Mesodermal cell (in vitro differentiated cells): ENCODE data around the gene ANKRD66.
"Not testable (repeated sequence)": the region's sequence is repeated elsewhere in the genome, so short reads cannot be mapped to it uniquely, and the experiment has no call there.

Experiments used
- H3K27ac ChIP-seq: 2 replicates; pipeline ENCODE4 v1.7.0; 2013; ENCODE audit warnings: mild to moderate bottlenecking, low read depth, low read length, moderate library complexity; ENCODE audit not compliant: severe bottlenecking
- H3K36me3 ChIP-seq: 2 replicates; pipeline ENCODE4 v1.7.1; 2013; ENCODE audit warnings: mild to moderate bottlenecking, low read length, moderate library complexity; ENCODE audit not compliant: control insufficient read depth, insufficient read depth
- H3K4me1 ChIP-seq: one replicate; pipeline ENCODE4 v1.7.1; 2013; ENCODE audit warnings: mild to moderate bottlenecking, low read length; ENCODE audit not compliant: insufficient read depth, control insufficient read depth, poor library complexity, severe bottlenecking
- H3K4me3 ChIP-seq: 2 replicates; pipeline ENCODE4 v1.7.0; 2013; ENCODE audit warnings: low read length, control low read depth, mild to moderate bottlenecking; ENCODE audit not compliant: insufficient read depth, poor library complexity, severe bottlenecking; ENCODE audit errors: extremely low read depth
- H3K9me3 ChIP-seq: 2 replicates; pipeline ENCODE4 v1.7.1; 2013; ENCODE audit warnings: mild to moderate bottlenecking, low read length, moderate library complexity; ENCODE audit not compliant: control insufficient read depth
- WGBS, 2 experiments: methylation state at CpG; one replicate each; pipeline ENCODE4 v1.1.5; 2013; ENCODE audit warnings: missing lambda C conversion rate in 2 of 2; ENCODE audit not compliant: insufficient coverage in 2 of 2; 5-methylcytosine and 5-hydroxymethylcytosine counted together

Gene ANKRD66

DNA sequence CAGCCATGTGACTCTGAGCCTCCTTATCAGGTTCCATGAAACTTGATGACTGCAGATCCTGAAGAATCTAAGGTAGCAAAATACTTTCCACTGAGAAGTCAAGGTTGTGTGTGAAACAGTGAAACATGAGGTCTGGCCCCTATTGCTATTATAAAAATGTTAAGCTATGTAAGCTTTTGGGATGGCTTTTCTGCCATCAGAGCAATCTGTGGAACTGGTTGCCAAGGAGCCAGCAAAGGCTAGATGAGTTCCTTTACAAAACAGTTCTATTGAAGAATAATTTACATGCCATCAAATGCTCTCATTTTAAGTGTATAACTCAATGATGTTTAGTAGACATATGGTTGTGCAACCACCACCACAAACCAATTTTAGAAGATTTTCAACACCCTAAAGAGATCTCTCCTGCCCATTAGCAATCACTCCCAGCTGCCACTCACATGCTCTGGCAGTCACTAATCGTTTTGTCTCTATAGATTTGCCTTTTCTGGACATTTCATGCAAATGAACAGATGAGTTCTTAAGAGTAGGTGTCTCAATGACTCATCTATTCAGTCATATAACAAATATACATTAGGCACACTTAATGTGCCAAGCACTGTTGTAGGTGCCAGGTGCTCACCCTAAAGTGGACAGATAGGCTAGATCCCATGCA, 26.6 kb downstream of the ANKRD66 start:
- 80% methylated on average over 1 of the region's 1 CpG; no CpG with 5 or more reads in 1 of the 2 experiments for WGBS, 2 experiments
- H3K27ac ChIP-seq: no peak overlapping the region
- no peaks in the 10 kb centered on the region for H3K36me3 ChIP-seq
- H3K4me1 ChIP-seq: no peaks in the 10 kb centered on the region
- no peaks in the 10 kb centered on the region for H3K9me3 ChIP-seq
- no peak overlapping the region for H3K4me3 ChIP-seq

DNA sequence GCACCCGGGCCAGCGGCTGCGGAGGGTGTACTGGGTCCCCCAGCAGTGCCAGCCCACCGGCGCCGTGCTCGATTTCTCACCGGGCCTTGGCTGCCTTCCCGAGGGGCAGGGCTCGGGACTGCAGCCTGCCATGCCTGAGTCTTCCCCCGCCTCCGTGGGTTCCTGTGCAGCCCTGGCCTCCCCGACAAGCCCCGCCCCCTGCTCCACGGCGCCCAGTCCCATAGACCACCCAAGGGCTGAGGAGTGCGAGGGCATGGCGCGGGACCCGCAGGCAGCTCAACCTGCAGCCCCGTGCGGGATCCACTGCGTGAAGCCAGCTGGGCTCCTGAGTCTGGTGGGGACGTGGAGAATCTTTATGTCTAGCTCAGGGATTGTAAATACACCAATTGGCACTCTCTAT, 28.0 kb downstream of the ANKRD66 start:
- H3K4me3 ChIP-seq, H3K36me3 ChIP-seq, H3K9me3 ChIP-seq, H3K27ac ChIP-seq, H3K4me1 ChIP-seq: not testable (repeated sequence)
- WGBS, 2 experiments: 96 to 100% methylated on average over 12 to 15 of the region's 24 CpGs

DNA sequence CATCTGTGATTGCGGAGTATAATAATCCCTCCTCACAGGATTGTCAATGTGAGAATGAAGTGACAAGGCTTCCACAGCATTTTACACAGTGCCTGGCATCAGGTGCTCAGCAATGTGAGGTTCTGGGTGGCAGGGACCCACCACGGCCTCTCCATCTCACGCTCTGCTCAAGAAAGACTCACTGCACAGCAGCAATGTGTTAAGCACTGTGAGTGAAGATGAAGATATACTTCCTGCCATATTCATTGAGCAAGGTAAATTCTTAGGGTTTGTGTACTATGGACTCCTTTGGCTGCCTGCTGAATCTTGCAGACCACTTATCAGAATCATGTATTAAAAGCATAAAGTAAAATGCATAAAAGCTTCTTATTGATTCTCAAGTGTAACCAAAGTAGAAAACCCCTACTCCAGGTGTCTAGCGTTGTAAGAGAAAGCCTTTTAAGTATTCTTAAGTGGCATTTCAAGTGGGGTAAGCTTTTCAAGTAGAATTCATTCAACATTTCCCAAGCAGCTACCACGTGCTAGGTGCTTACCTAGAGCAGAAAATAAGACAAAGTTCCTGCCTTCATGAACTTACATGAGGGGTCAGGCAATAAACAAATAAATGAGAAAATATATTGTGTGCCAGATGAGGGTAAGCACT, 29.5 kb downstream of the ANKRD66 start:
- Histone ChIP-seq H3K4me1 (no peaks in the 10 kb centered on the region), H3K27ac (no peak overlapping the region)
- 95 to 100% methylated on average over 2 to 4 of the region's 5 CpGs for WGBS, 2 experiments

DNA sequence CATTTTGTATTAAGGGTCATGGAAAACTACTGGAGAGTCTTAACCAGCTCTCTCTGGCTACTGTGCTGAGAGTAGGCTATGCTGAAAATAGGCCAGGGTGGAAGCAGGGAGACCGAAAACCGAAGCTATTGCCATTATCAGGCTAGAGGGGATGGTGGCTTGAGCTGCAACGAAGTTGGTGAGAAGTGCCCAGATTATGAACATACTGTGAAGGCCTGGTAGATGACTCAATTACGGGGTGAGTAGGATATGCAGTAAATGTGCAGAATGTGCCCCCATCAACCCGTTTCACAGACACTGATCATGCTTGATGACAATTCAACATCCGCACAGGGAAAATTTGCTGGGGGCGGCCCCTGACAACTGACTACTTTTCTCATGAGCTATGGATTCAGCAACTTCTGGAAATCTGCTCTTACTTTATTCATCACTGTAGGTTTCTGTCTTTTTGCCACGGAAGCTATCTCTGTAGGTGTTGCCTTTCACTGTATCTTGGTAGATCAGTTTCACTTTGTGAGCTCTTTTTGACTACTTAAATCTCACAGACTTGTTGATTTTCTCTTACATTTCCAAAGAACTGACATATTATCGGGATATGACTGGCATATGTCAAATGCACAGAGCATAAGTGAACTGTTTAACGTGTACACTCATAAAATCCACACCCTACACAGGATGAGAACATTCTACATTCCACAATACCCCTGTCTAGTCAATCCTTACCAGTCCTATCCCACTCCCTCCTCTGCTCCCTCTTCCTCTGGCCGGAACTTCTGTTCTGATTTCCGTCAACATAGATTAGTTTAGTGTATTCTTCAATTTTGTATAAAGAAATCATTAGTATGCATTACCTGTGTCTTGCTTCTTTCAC, 31.0 kb downstream of the ANKRD66 start:
- WGBS, 2 experiments: 94 to 97% methylated on average over 8 to 9 of the region's 12 CpGs
- Histone ChIP-seq H3K36me3 (no peaks in the 10 kb centered on the region), H3K4me1 (no peaks in the 10 kb centered on the region), H3K4me3 (no peak overlapping the region), H3K27ac (no peak overlapping the region), H3K9me3 (no peaks in the 10 kb centered on the region)

More for the DNA sequence above, 29.5 kb downstream of the ANKRD66 start:
- no peak overlapping the region for H3K4me3 ChIP-seq
- no peaks in the 10 kb centered on the region for H3K36me3 ChIP-seq
- H3K9me3 ChIP-seq: no peaks in the 10 kb centered on the region

DNA sequence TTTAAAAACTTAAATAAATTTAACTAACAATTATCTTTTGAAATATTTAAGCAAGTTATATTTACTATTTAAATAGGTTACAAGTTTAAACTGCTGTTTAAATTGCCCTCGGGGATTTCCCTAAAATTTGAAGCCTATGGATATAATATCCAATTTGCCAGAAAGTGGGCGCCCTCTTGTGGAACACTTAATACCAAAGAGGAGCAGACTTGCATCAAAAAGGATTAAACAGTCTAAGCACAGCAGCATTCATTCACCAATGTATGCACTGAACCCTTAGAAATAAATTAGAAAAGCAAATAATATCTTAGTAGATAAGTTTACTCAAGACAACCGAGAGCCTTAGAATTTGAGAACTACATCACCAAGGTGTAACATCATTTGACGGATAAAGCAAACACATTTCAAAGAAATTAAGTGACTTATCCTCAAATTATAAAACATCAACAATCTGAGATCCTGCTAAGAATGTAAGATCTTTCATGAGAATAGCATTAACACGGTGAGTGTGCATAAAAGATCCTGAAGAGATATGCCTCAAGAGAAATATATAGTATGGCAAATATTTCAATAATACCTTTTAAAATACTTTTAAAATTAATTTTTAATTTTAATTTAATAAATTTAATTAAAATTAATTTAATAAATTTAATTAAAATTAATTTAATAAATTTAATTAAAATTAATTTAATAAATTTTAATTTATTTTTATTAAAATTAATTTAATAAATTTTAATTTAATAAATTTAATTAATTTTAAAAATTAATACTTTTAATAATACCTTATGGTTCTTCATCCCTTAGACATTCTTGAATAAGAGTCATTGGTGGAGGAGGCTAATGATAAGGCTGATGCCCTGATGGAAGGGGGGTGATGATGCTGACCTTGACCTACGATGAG, 35.0 kb downstream of the ANKRD66 start:
- H3K4me3 ChIP-seq: no peak overlapping the region
- no peak overlapping the region for H3K27ac ChIP-seq
- H3K4me1 ChIP-seq: no peaks in the 10 kb centered on the region
- H3K36me3 ChIP-seq: no peaks in the 10 kb centered on the region
- 50 to 92% methylated on average over 1 to 2 of the region's 6 CpGs for WGBS, 2 experiments
- no peaks in the 10 kb centered on the region for H3K9me3 ChIP-seq

DNA sequence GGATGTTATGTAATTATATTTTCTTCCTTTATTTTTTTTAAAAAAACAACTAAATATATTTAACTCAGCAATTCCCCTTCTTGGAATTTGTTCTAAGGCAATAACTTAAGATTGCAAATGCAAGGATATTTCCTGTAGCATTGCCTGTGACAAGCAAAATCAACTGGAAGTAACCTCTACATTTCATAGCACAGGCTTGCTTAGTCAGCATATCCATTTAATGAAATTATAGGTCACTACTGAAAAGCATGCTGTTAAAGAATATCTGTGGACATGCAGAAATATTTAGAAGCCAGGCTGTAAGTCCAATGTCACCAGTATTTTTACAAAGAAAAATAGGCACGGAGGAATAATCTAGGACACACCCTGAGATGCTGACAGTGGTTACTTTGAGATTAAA, 37.8 kb downstream of the ANKRD66 start:
- no peaks in the 10 kb centered on the region for H3K9me3 ChIP-seq
- WGBS, 2 experiments: no CpG with 5 or more reads among the region's 1 CpG
- no peak overlapping the region for H3K4me3 ChIP-seq
- no peaks in the 10 kb centered on the region for H3K36me3 ChIP-seq
- no peaks in the 10 kb centered on the region for H3K4me1 ChIP-seq
- H3K27ac ChIP-seq: no peak overlapping the region

DNA sequence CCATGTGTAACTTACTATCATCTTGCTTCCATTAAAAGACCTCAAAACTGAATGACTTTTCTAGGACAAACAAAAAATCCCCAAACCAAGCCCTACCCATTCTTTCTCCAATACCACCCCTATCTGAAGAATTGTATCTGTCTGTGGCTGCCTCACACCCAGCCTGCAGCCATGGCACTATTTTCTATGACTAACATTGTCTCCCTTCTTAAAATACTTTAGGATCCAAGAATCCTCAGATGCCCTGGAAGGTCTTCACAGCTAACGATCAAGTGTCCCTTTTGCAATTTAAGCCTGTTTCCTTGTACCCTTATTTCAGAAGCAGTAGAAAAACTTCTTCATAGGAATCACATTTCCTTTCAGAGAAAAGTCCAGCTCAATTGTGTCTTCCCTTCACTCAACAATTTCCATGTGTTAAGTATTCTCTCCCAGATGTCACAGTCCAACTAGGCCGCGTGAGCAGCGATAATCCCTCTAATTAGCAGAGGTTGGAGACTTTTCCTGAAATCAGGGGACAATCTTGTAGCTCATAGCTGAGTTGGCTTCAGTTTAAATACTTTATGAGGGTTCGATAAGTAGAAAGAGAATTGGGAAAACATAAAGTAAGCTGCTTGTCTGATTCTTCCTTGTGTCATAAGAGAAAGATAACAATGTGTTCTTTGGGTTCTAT, 41.3 kb downstream of the ANKRD66 start:
- Histone ChIP-seq H3K36me3 (no peaks in the 10 kb centered on the region), H3K27ac (no peak overlapping the region), H3K4me3 (no peak overlapping the region), H3K9me3 (no peaks in the 10 kb centered on the region), H3K4me1 (no peaks in the 10 kb centered on the region)
- 87 to 95% methylated on average over 5 of the region's 5 CpGs for WGBS, 2 experiments

DNA sequence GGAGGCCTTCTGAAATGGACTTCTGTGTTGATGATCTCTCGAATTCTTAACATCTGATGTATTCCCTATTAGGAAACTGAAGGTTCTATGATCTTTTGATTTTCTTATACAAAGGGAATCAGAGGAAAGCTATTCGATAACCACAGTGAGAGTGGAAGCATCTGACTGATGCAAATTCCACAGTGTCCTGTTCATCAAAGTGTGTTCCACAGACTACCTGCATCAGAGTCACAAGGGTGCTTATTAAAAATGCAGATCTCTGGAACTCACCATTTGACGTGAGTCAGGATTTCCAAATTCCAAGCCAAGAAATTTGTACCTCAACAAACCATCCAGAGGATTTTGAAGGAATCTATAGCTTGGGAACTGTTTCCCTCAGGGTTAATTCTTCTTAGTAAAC, 42.1 kb downstream of the ANKRD66 start:
- Histone ChIP-seq H3K27ac (no peak overlapping the region), H3K9me3 (no peaks in the 10 kb centered on the region), H3K4me1 (peaks cover under 1% of the 10 kb centered on the region), H3K4me3 (no peak overlapping the region), H3K36me3 (no peaks in the 10 kb centered on the region)
- 100% methylated on average over 1 to 2 of the region's 3 CpGs for WGBS, 2 experiments

DNA sequence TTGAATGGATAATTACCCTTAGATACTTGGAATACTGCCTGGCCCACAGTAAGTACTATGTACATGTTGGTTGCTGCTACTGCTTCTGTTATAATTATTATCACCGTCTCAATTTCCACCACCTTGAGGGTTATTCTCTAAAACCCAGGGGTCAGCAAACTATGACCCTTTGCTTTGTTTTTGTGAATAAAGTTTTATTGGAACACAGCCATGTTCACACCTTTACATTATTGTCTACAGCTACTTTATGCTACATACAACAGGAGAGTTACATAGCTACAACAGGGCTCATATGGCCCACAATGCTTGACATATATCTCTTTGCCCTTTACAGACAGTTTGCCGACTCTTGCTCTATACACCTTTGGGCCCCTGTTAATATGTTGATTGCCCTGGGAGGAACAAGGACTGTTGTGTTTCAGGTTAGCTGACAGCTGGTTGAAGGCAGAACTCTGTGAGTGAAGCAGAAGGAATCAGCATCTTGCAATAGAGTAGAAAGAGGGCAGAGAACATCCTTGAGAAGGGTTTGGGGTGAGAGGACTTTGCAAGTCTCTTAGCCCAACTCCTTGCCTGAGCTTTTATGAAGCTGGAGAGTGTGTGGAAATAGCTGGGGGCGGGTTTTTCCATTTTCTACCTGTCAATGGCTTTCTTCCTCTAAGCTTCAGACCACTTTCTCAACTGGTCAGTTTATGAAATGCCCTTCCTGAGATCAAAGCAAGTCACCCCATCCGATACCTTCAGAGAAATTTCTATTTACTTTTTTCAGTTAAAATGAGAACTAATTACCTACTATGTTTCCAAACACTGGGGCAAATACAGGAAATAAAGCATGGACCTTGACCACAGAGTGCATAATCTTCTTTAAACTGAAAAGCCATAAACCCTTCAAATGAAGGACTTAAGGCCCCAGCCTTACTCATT, 43.0 kb downstream of the ANKRD66 start:
- Histone ChIP-seq H3K36me3 (no peaks in the 10 kb centered on the region), H3K4me1 (peaks cover 5% of the 10 kb centered on the region), H3K27ac (no peak overlapping the region), H3K4me3 (no peak overlapping the region), H3K9me3 (no peaks in the 10 kb centered on the region)
- WGBS, 2 experiments: 89% methylated on average over 1 of the region's 4 CpGs; no CpG with 5 or more reads in 1 of the 2 experiments
